Measurements from ENCODE around the gene AKR1D1. TPM values are rescaled to one million over a fixed set of nuclear protein-coding genes. Genes with fewer than 3 reads are reported as not detected.
A peak's percentile ranks its signal among the peaks of the same experiment; 100 is the strongest.

Gene AKR1D1
- total and polyA plus RNA-seq, 2 of the 13 experiments (the other 11 are each of a cell fraction or from before 2014, with no cell fraction given): 6.9 to 37.0 TPM

- TF ChIP-seq XBP1 (CRISPR knock-in tag; IDR thresholded peaks at IDR 0.05): no peak
- no peak for TF ChIP-seq RBM39 (IDR thresholded peaks at IDR 0.05; ENCODE audit: low read depth, low read length, poor library complexity, severe bottlenecking)
- no peak for TF ChIP-seq TP53 (CRISPR knock-in tag; conservative IDR thresholded peaks at IDR 0.05)
- TF ChIP-seq CENPT (CRISPR knock-in tag; IDR thresholded peaks at IDR 0.05; ENCODE audit: low read depth): no peak
- TF ChIP-seq GTF3A (CRISPR knock-in tag; conservative IDR thresholded peaks at IDR 0.05): no peak
- TF ChIP-seq, protein P1, sequence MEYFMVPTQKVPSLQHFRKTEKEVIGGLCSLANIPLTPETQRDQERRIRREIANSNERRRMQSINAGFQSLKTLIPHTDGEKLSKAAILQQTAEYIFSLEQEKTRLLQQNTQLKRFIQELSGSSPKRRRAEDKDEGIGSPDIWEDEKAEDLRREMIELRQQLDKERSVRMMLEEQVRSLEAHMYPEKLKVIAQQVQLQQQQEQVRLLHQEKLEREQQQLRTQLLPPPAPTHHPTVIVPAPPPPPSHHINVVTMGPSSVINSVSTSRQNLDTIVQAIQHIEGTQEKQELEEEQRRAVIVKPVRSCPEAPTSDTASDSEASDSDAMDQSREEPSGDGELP (IDR thresholded peaks at IDR 0.05; ENCODE audit: borderline replicate concordance, low read depth): no peak
- no peak for TF ChIP-seq SOX13 (IDR thresholded peaks at IDR 0.05)
- peak in 1 of 2 experiments; percentile 83; a peak in 2 of 4 replicates for TF ChIP-seq SOX13 (CRISPR knock-in tag; conservative IDR thresholded peaks at IDR 0.05 in 1 of 2, IDR thresholded peaks at IDR 0.05 in 1 of 2)
- no peak for TF ChIP-seq ZFP36 (IDR thresholded peaks at IDR 0.05; ENCODE audit: borderline replicate concordance, low read depth, low read length, partially characterized antibody)
- TF ChIP-seq SMAD1 (CRISPR knock-in tag; IDR thresholded peaks at IDR 0.05; ENCODE audit: borderline replicate concordance, low read depth): no peak
- no peak for TF ChIP-seq TGIF2 (CRISPR knock-in tag; IDR thresholded peaks at IDR 0.05)
- TF ChIP-seq NAIF1 (CRISPR knock-in tag; IDR thresholded peaks at IDR 0.05; ENCODE audit: borderline replicate concordance): no peak
- no peak for TF ChIP-seq ZFP82 (CRISPR knock-in tag; IDR thresholded peaks at IDR 0.05; ENCODE audit: borderline replicate concordance)
- TF ChIP-seq ZNF790 (CRISPR knock-in tag; IDR thresholded peaks at IDR 0.05; ENCODE audit: borderline replicate concordance): no peak
- no peak for TF ChIP-seq HINFP (CRISPR knock-in tag; IDR thresholded peaks at IDR 0.05; ENCODE audit: low read depth)
- TF ChIP-seq PAWR (CRISPR knock-in tag; IDR thresholded peaks at IDR 0.05; ENCODE audit: borderline replicate concordance): no peak
- TF ChIP-seq MED1 (CRISPR knock-in tag; IDR thresholded peaks at IDR 0.05): 0 out of 2 replicates have a peak, but pooled peaks have one; percentile 32
- no peak for TF ChIP-seq ZNF205 (CRISPR knock-in tag; IDR thresholded peaks at IDR 0.05)
- no peak for TF ChIP-seq PCBP1 (IDR thresholded peaks at IDR 0.05; ENCODE audit: borderline replicate concordance, low read depth, low read length)
- TF ChIP-seq POLR2G (IDR thresholded peaks at IDR 0.05; ENCODE audit: low read depth, low read length): no peak
- TF ChIP-seq SIN3B (IDR thresholded peaks at IDR 0.05; ENCODE audit: low read length): no peak
- TF ChIP-seq ZNF883 (CRISPR knock-in tag; IDR thresholded peaks at IDR 0.05; ENCODE audit: not compliant biosample characterization): no peak
- no peak for TF ChIP-seq ZC3H13 (CRISPR knock-in tag; IDR thresholded peaks at IDR 0.05)
- no peak for TF ChIP-seq TEAD2 (CRISPR knock-in tag; IDR thresholded peaks at IDR 0.05)
- TF ChIP-seq ZBTB2 (CRISPR knock-in tag; IDR thresholded peaks at IDR 0.05; ENCODE audit: low read depth): no peak
- TF ChIP-seq ZNF260 (CRISPR knock-in tag; IDR thresholded peaks at IDR 0.05; ENCODE audit: borderline replicate concordance, low read depth): no peak
- no peak for TF ChIP-seq ARNT (IDR thresholded peaks at IDR 0.05)
- no peak for TF ChIP-seq MAZ (IDR thresholded peaks at IDR 0.05; ENCODE audit: borderline replicate concordance, low read depth, low read length)
- TF ChIP-seq MAZ (CRISPR knock-in tag; IDR thresholded peaks at IDR 0.05; ENCODE audit: low read depth): no peak
- TF ChIP-seq YY1 (IDR thresholded peaks at IDR 0.05; ENCODE audit: insufficient read depth, insufficient replicate concordance, low read depth, low read length): no peak
These were observed 10.4 kb upstream of the AKR1D1 start (continued) for GRCh38 chr7:138065827-138066226.

All from HepG2 (cell line).